Transverse colon (tissue), 4 donors: ENCODE data around the gene THOC7.

Experiments used
- POLR2AphosphoS5 ChIP-seq, 3 donors: sonication (generic); formaldehyde crosslinking; IDR thresholded peaks; one replicate each; pipeline ENCODE4 v1.6.1; 2016; ENCODE audit warnings: antibody characterized with exemption in 3 of 3
- TF ChIP-seq, protein P1 (sequence below), 5 experiments: fragments of 200-600 bp in 3 of 5; fragments of 450-650 bp in 2 of 5; sonication (generic) in 3 of 5; IDR thresholded peaks; 1 replicate in 2 of 5; 2 replicates in 3 of 5; pipeline ENCODE4 v1.5.1; 2016 to 2017; ENCODE audit warnings: antibody characterized with exemption in 5 of 5, inconsistent platforms in 3 of 5, mild to moderate bottlenecking in 2 of 5, moderate library complexity in 1 of 5

DNA sequence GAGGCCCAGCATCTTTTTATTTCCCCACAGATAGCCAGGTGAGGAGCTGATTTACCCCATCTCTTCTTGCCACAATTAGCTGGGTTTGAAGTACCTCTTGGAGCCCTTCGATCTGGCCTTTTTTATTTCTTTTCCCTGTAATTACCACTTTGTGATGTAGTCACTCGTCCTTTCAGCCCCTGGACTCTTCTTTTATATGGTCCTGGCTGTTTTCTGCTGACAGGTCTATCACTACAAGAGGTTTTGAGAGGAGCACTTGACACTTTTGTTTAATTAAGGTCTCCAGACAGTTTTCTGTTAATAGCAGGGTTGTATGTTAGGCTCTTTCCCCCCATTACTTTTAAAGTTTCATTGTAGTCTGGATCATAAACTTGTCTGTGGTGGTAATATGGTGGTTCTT lies 11.9 kb upstream of the THOC7 start:
- TF ChIP-seq, protein P1, sequence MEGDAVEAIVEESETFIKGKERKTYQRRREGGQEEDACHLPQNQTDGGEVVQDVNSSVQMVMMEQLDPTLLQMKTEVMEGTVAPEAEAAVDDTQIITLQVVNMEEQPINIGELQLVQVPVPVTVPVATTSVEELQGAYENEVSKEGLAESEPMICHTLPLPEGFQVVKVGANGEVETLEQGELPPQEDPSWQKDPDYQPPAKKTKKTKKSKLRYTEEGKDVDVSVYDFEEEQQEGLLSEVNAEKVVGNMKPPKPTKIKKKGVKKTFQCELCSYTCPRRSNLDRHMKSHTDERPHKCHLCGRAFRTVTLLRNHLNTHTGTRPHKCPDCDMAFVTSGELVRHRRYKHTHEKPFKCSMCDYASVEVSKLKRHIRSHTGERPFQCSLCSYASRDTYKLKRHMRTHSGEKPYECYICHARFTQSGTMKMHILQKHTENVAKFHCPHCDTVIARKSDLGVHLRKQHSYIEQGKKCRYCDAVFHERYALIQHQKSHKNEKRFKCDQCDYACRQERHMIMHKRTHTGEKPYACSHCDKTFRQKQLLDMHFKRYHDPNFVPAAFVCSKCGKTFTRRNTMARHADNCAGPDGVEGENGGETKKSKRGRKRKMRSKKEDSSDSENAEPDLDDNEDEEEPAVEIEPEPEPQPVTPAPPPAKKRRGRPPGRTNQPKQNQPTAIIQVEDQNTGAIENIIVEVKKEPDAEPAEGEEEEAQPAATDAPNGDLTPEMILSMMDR (IDR thresholded peaks at IDR 0.05), result no peak
- no peak for TF ChIP-seq POLR2AphosphoS5 (IDR thresholded peaks at IDR 0.05)
